Ascending aorta (tissue), 2 donors: ENCODE results near the gene YWHAG. TPM values are rescaled to one million over a fixed set of nuclear protein-coding genes. Genes with fewer than 3 reads are reported as not detected.
"Not testable (repeated sequence)": the region's sequence is repeated elsewhere in the genome, so short reads cannot be mapped to it uniquely, and the experiment has no call there.

Experiments
- DNase-seq, 2 donors: peaks; one replicate each; pipeline ENCODE4 v3.0.0-alpha.2; 2019; ENCODE audit warnings: low spot score in 2 of 2
- H3K27ac ChIP-seq, 2 donors: fragments of 200-600 bp; sonication (generic); one replicate each; pipeline ENCODE4 v1.5.1; 2016 to 2017; ENCODE audit warnings: mild to moderate bottlenecking in 1 of 2
- H3K27me3 ChIP-seq: fragments of 200-600 bp; sonication (generic); one replicate; pipeline ENCODE4 v1.5.1; 2017
- H3K36me3 ChIP-seq, 2 donors: fragments of 200-600 bp; sonication (generic); one replicate each; pipeline ENCODE4 v1.5.1; 2016
- H3K4me1 ChIP-seq, 2 donors: fragments of 200-600 bp; sonication (generic); one replicate each; pipeline ENCODE4 v1.5.1; 2016 to 2017; ENCODE audit warnings: mild to moderate bottlenecking in 1 of 2
- H3K4me3 ChIP-seq, 2 donors: fragments of 200-600 bp; sonication (generic); one replicate each; pipeline ENCODE4 v1.5.1; 2016 to 2017; ENCODE audit warnings: mild to moderate bottlenecking in 1 of 2
- H3K9me3 ChIP-seq, 2 donors: fragments of 200-600 bp; sonication (generic); one replicate each; pipeline ENCODE4 v1.5.1; 2016
- intact Hi-C: fragments of 100-400 bp; cut with DNase I; formaldehyde crosslinking; loops from one replicate; pipeline ENCODE4 v1.15.1; 2023
- total RNA-seq: library from RNA; depleted of rRNA; stranded (reverse); fragments of >200 nt; gene quantifications from one replicate; pipeline ENCODE4 v1.1.0, GENCODE V29; 2016
- TF ChIP-seq, protein P1 (sequence below), 3 experiments: fragments of 200-600 bp in 2 of 3; fragments of 450-650 bp in 1 of 3; sonication (generic) in 2 of 3; IDR thresholded peaks; one replicate each; pipeline ENCODE4 v1.5.1; 2016 to 2019; ENCODE audit warnings: antibody characterized with exemption in 3 of 3, mild to moderate bottlenecking in 1 of 3, moderate library complexity in 1 of 3

YWHAG gene
- total RNA-seq, 1 donor from 2014 or later = 83.0 TPM

DNA sequence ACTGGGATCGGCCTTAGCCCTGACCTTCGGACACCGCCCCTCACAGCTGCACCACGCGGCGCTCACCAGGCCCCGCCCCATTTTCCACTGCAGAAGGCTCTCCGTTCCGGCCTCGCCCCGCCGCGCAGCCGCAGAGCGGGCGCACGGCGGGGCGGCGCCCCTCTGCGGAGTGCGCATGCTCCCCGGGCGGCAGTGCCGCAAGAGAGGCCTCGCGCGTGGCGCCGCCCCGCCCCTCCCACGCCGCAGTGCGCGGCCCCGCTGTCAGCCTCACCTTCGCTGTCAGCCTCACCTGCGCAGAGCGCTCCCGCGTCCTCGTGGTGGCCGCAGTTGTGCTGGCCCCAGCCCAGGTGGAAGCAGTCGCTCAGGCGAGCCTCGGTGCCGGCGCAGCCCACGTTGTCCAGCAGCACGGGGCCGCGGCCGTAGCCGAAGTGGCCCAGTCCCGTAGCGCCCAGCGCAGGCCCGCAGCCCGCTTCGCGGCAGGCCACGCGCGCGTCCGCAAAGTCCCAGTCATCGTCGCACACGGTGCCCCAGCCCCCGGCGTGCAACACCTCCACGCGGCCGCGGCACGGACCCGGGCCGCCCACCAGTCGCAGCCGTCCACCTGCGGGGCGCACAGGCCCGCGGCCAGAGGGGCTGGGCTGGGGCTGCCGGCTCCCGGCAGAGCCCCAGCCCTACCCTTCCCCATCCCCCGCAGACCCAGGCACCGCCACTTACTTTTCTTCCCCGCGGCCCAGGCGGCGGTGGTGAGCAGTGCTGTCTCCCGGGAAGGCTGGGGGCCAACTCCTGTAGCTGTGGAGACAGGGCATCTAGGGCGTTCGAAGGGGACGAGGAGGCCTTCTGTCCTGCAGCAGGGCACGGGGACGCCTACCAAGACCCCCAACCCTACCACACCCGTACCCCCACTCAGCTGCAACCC lies 34.6 kb upstream of the YWHAG start:
- peak overlapping the region; percentile 57 to 80 for H3K27ac ChIP-seq

DNA sequence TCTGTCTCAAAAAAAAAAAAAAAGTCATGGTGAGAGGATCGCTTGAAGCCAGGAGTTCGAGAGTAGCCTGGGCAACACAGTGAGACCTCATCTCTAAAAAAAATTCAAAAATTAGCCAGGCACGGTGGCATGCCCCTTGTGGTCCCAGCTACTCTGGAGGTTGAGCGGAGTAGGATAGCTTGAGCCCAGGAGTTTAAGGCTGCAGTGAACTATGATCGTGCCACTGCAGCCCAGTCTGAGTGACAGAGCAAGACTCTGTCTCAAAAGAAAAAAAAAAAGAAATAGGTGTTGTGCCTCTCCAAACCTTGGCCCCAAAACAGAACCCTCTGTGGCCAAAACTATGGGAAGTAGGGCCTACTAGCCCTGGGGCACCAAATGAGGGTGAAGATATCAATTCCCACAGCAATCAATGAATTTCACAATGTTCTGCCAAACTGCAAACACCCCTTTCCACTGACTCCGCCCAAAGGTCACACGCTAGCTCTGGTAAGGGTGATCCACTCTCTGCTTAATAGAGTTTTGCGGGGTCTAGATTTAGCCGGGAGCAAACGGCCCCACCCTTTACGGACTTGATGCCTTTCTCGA lies 33.8 kb upstream of the YWHAG start:
- TF ChIP-seq, protein P1, sequence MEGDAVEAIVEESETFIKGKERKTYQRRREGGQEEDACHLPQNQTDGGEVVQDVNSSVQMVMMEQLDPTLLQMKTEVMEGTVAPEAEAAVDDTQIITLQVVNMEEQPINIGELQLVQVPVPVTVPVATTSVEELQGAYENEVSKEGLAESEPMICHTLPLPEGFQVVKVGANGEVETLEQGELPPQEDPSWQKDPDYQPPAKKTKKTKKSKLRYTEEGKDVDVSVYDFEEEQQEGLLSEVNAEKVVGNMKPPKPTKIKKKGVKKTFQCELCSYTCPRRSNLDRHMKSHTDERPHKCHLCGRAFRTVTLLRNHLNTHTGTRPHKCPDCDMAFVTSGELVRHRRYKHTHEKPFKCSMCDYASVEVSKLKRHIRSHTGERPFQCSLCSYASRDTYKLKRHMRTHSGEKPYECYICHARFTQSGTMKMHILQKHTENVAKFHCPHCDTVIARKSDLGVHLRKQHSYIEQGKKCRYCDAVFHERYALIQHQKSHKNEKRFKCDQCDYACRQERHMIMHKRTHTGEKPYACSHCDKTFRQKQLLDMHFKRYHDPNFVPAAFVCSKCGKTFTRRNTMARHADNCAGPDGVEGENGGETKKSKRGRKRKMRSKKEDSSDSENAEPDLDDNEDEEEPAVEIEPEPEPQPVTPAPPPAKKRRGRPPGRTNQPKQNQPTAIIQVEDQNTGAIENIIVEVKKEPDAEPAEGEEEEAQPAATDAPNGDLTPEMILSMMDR (IDR thresholded peaks at IDR 0.05) = no peak
- Histone ChIP-seq H3K9me3 (no peaks in the 10 kb centered on the region), H3K4me3 (peak overlapping the region in 1 of 2 donors; percentile 70), H3K36me3 (no peaks in the 10 kb centered on the region), H3K27ac (peak overlapping the region; percentile 57 to 80), H3K4me1 (peaks cover 5 to 9% of the 10 kb centered on the region in 2 donors), H3K27me3 (no peaks in the 10 kb centered on the region)
- intact Hi-C loops = loop anchor here (1.0 kb wide), 1 partner anchor 33 kb away; no protein-coding TSS in a partner anchor
- DNase-seq = no peak

More for the DNA sequence above, 34.6 kb upstream of the YWHAG start:
- TF ChIP-seq, protein P1 (IDR thresholded peaks at IDR 0.05) = no peak
- H3K4me1 ChIP-seq = peaks cover 5 to 11% of the 10 kb centered on the region in 2 donors
- peak overlapping the region; percentile 70 to 71 for H3K4me3 ChIP-seq
- peak; percentile 56 to 96 for DNase-seq
- H3K27me3 ChIP-seq = no peaks in the 10 kb centered on the region
- intact Hi-C loops = loop anchor here (1.0 kb wide), 1 partner anchor 34 kb away; no protein-coding TSS in a partner anchor
- no peaks in the 10 kb centered on the region for H3K9me3 ChIP-seq
- no peaks in the 10 kb centered on the region for H3K36me3 ChIP-seq

DNA sequence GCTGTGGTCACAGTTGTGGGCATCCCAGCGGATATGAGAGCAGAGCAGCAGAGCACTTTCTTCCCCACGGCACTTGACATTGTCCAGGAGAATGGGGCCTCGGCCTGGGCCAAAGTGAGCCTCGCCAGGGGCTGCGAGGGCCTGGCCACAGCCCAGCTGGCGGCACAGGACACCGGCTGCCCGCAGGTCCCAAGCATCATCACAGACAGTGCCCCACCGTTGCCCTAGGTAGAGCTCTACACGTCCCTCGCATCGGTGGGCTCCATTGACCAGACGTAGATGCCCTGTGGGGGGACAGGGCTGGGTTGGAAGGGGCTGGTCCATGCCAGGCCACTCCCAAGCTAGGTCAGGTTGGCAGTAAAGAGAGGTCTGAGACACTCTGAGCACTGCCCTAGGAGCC lies 31.3 kb upstream of the YWHAG start:
- TF ChIP-seq, protein P1 (IDR thresholded peaks at IDR 0.05) = no peak
- intact Hi-C loops = no loop called here
- peaks cover 0 to 6% of the 10 kb centered on the region in 2 donors for H3K4me1 ChIP-seq

DNA sequence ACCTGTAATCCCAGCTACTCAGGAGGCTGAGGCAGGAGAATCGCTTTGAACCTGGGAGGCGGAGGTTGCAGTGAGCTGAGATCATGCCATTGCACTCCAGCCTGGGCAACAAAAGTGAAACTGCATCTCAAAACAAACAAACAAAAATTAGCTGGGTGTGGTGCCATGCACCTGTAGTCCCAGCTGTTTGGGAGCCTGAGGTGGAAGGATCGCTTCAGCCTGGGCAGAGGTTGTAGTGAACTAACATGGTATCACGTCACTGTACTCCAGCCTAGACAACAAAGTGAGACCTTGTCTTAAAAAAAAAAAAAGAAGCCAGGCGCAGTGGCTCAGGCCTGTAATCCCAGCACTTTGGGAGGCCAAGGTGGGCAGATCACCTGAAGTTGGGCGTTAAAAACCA lies 29.0 kb upstream of the YWHAG start:
- H3K27ac ChIP-seq, H3K4me1 ChIP-seq, H3K4me3 ChIP-seq, DNase-seq, intact Hi-C loops, H3K9me3 ChIP-seq, H3K27me3 ChIP-seq, H3K36me3 ChIP-seq: not testable (repeated sequence)

More for the DNA sequence above, 31.3 kb upstream of the YWHAG start:
- no peaks in the 10 kb centered on the region for H3K27me3 ChIP-seq
- H3K4me3 ChIP-seq = no peak overlapping the region
- DNase-seq = no peak
- no peaks in the 10 kb centered on the region for H3K36me3 ChIP-seq
- no peak overlapping the region for H3K27ac ChIP-seq
- H3K9me3 ChIP-seq = no peaks in the 10 kb centered on the region

DNA sequence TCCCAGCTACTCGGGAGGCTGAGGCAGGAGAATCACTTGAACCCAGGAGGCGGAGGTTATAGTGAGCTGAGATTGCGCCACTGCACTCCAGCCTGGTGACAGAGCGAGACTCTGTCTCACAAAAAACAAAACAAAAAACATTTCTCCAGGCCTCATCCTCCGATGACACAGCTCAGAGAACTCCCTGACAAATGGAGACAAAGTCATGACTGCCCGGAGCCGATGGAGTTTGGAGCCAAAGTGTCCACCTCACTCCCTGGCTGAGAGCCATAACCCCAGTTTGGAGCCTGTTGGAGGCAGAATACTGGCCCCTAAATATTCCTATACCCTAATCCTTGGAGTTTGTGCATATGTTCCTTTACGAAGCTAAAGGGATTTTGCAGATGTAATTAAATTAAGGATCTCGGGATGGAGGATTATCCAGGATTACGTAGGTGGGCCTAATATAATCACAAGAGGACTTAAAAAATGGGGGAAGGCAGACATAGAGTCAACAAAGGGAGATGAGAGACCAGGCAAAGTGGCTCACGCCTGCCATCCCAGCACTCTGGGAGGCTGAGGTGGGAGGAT lies 28.0 kb upstream of the YWHAG start:
- Histone ChIP-seq H3K4me3 (no peak overlapping the region), H3K4me1 (no peaks in the 10 kb centered on the region), H3K36me3 (no peaks in the 10 kb centered on the region), H3K27me3 (no peaks in the 10 kb centered on the region), H3K27ac (no peak overlapping the region), H3K9me3 (no peaks in the 10 kb centered on the region)
- intact Hi-C loops = no loop called here
- DNase-seq = no peak
- TF ChIP-seq, protein P1 (IDR thresholded peaks at IDR 0.05) = no peak
